ENCODE measurements around the gene APOA4. TPM values are rescaled to one million over a fixed set of nuclear protein-coding genes. Genes with fewer than 3 reads are reported as not detected.

The APOA4 gene
- total and polyA plus RNA-seq, 2 of the 13 experiments (the other 11 are each of a cell fraction or from before 2014, with no cell fraction given): 3.8 to 7.2 TPM

GRCh38 chr11:116835042-116835772, 12.1 kb upstream of the APOA4 start (continued):
- TF ChIP-seq TOPORS (CRISPR knock-in tag; IDR thresholded peaks at IDR 0.05) (no peak), ZNF329 (CRISPR knock-in tag; IDR thresholded peaks at IDR 0.05; ENCODE audit: low read depth) (0 out of 2 replicates have a peak, but pooled peaks have one; percentile 48), ZMYM4 (CRISPR knock-in tag; IDR thresholded peaks at IDR 0.05) (no peak), ZNF652 (CRISPR knock-in tag; IDR thresholded peaks at IDR 0.05; ENCODE audit: borderline replicate concordance, low read depth) (no peak), NCOA5 (CRISPR knock-in tag; IDR thresholded peaks at IDR 0.05) (peak; percentile 90; the same call in 1 of the 2 replicates), ZNF616 (CRISPR knock-in tag; IDR thresholded peaks at IDR 0.05; ENCODE audit: low read depth) (0 out of 2 replicates have a peak, but pooled peaks have one; percentile 20), GABPA (IDR thresholded peaks at IDR 0.05; ENCODE audit: low read depth, low read length) (no peak), GABPA (CRISPR knock-in tag; IDR thresholded peaks at IDR 0.05; ENCODE audit: low read depth) (no peak), MEIS2 (CRISPR knock-in tag; IDR thresholded peaks at IDR 0.05) (0 out of 2 replicates have a peak, but pooled peaks have one; percentile 15), ZNF274 (CRISPR knock-in tag; IDR thresholded peaks at IDR 0.05) (0 out of 2 replicates have a peak, but pooled peaks have one; percentile 3), CTCF (CRISPR knock-in tag; IDR thresholded peaks at IDR 0.05) (no peak), CBX5 (CRISPR knock-in tag; IDR thresholded peaks at IDR 0.05; ENCODE audit: borderline replicate concordance) (0 out of 2 replicates have a peak, but pooled peaks have one; percentile 21), ZNF264 (CRISPR knock-in tag; IDR thresholded peaks at IDR 0.05) (no peak), ZKSCAN1 (IDR thresholded peaks at IDR 0.05; ENCODE audit: low read length) (no peak), POLR2G (IDR thresholded peaks at IDR 0.05; ENCODE audit: low read depth, low read length) (peak; percentile 54; the same call in 1 of the 2 replicates), U2AF2 (IDR thresholded peaks at IDR 0.05; ENCODE audit: low read depth, low read length) (no peak)
- TF ChIP-seq, protein P1, sequence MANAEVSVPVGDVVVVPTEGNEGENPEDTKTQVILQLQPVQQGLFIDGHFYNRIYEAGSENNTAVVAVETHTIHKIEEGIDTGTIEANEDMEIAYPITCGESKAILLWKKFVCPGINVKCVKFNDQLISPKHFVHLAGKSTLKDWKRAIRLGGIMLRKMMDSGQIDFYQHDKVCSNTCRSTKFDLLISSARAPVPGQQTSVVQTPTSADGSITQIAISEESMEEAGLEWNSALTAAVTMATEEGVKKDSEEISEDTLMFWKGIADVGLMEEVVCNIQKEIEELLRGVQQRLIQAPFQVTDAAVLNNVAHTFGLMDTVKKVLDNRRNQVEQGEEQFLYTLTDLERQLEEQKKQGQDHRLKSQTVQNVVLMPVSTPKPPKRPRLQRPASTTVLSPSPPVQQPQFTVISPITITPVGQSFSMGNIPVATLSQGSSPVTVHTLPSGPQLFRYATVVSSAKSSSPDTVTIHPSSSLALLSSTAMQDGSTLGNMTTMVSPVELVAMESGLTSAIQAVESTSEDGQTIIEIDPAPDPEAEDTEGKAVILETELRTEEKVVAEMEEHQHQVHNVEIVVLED (CRISPR knock-in tag; IDR thresholded peaks at IDR 0.05; ENCODE audit: borderline replicate concordance): 0 out of 2 replicates have a peak, but pooled peaks have one; percentile 1
- TF ChIP-seq, protein P2, sequence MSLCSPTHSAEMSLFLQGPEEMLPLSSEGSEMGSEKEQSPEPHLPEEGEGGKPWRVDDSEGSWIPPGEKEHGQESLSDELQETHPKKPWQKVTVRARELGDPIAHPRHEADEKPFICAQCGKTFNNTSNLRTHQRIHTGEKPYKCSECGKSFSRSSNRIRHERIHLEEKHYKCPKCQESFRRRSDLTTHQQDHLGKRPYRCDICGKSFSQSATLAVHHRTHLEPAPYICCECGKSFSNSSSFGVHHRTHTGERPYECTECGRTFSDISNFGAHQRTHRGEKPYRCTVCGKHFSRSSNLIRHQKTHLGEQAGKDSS (CRISPR knock-in tag; IDR thresholded peaks at IDR 0.05; ENCODE audit: borderline replicate concordance, low read depth): peak; percentile 14; the same call in 1 of the 2 replicates
- TF ChIP-seq, protein P3, sequence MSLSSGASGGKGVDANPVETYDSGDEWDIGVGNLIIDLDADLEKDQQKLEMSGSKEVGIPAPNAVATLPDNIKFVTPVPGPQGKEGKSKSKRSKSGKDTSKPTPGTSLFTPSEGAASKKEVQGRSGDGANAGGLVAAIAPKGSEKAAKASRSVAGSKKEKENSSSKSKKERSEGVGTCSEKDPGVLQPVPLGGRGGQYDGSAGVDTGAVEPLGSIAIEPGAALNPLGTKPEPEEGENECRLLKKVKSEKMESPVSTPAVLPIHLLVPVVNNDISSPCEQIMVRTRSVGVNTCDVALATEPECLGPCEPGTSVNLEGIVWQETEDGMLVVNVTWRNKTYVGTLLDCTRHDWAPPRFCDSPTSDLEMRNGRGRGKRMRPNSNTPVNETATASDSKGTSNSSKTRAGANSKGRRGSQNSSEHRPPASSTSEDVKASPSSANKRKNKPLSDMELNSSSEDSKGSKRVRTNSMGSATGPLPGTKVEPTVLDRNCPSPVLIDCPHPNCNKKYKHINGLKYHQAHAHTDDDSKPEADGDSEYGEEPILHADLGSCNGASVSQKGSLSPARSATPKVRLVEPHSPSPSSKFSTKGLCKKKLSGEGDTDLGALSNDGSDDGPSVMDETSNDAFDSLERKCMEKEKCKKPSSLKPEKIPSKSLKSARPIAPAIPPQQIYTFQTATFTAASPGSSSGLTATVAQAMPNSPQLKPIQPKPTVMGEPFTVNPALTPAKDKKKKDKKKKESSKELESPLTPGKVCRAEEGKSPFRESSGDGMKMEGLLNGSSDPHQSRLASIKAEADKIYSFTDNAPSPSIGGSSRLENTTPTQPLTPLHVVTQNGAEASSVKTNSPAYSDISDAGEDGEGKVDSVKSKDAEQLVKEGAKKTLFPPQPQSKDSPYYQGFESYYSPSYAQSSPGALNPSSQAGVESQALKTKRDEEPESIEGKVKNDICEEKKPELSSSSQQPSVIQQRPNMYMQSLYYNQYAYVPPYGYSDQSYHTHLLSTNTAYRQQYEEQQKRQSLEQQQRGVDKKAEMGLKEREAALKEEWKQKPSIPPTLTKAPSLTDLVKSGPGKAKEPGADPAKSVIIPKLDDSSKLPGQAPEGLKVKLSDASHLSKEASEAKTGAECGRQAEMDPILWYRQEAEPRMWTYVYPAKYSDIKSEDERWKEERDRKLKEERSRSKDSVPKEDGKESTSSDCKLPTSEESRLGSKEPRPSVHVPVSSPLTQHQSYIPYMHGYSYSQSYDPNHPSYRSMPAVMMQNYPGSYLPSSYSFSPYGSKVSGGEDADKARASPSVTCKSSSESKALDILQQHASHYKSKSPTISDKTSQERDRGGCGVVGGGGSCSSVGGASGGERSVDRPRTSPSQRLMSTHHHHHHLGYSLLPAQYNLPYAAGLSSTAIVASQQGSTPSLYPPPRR (CRISPR knock-in tag; IDR thresholded peaks at IDR 0.05; ENCODE audit: borderline replicate concordance): 0 out of 2 replicates have a peak, but pooled peaks have one; percentile 9

Measured in HepG2 (cell line).